HepG2 (cell line): ENCODE results near the gene NDUFB7. TPM values are rescaled to one million over a fixed set of nuclear protein-coding genes. Genes with fewer than 3 reads are reported as not detected.

Source experiments
- ATAD3A ChIP-seq: sonication (generic); formaldehyde crosslinking; IDR thresholded peaks from 2 replicates; pipeline ENCODE4 v1.4.0; 2020; ENCODE audit warnings: missing genetic modification reagents
- HNRNPLL ChIP-seq: fragments of 200-400 bp; formaldehyde crosslinking; IDR thresholded peaks from 2 replicates; pipeline ENCODE4 v1.6.1; 2017; ENCODE audit warnings: mild to moderate bottlenecking, low read depth, low read length; ENCODE audit not compliant: poor library complexity, severe bottlenecking
- MAFK ChIP-seq, 2 experiments: IDR thresholded peaks in 1 of 2; conservative IDR thresholded peaks in 1 of 2; 2 replicates each; pipeline ENCODE4 v1.6.1; 2011; ENCODE audit warnings: improper control_type of control experiment in 2 of 2, low read length in 2 of 2
- MXD4 ChIP-seq: IDR thresholded peaks from 2 replicates; pipeline ENCODE4 v1.6.1; 2016; ENCODE audit warnings: mild to moderate bottlenecking, missing biosample characterization, missing genetic modification reagents
- NFIC ChIP-seq: IDR thresholded peaks from 2 replicates; pipeline ENCODE4 v1.6.1; 2012; ENCODE audit warnings: mild to moderate bottlenecking, low read length, inconsistent platforms
- NFKB2 ChIP-seq: sonication (generic); formaldehyde crosslinking; IDR thresholded peaks from 2 replicates; pipeline ENCODE4 v1.4.0; 2020; ENCODE audit warnings: missing genetic modification reagents, borderline replicate concordance
- NFKBIZ ChIP-seq: IDR thresholded peaks from 2 replicates; pipeline ENCODE4 v1.6.1; 2018; ENCODE audit warnings: missing genetic modification reagents, missing compliant biosample characterization
- RBM22 ChIP-seq: fragments of 200-400 bp; formaldehyde crosslinking; optimal IDR thresholded peaks from 2 replicates; pipeline ENCODE3; 2017; ENCODE audit warnings: mild to moderate bottlenecking, low read length, moderate library complexity
- RFXAP ChIP-seq: sonication (generic); formaldehyde crosslinking; IDR thresholded peaks from 2 replicates; pipeline ENCODE4 v1.4.0; 2020; ENCODE audit warnings: missing genetic modification reagents, borderline replicate concordance
- SMAD3 ChIP-seq: sonication (generic); formaldehyde crosslinking; IDR thresholded peaks from 2 replicates; pipeline ENCODE4 v1.4.0; 2020; ENCODE audit warnings: missing genetic modification reagents
- ZNF776 ChIP-seq: sonication (generic); formaldehyde crosslinking; IDR thresholded peaks from 2 replicates; pipeline ENCODE4 v1.4.0; 2020; ENCODE audit warnings: mild to moderate bottlenecking, missing genetic modification reagents
- ZNF850 ChIP-seq: sonication (generic); formaldehyde crosslinking; conservative IDR thresholded peaks from 2 replicates; pipeline ENCODE4 v1.9.0; 2021; ENCODE audit warnings: mild to moderate bottlenecking, missing genetic modification reagents
- polyA plus RNA-seq, 8 experiments: library from polyadenylated mRNA; depleted of rRNA in 3 of 8; stranded (reverse) in 7 of 8; unstranded in 1 of 8; fragments of >200 nt; fragmentation: Illumina TruSeq in 4 of 8; extraction: Trizol in 4 of 8; gene quantifications; 2 replicates each; pipeline versions ENCODE4 v1.2.1 to v1.2.3, GENCODE V29; 2011 to 2016; ENCODE audit warnings: low read depth in 4 of 8, missing spikeins in 1 of 8, mixed read lengths in 1 of 8; ENCODE audit not compliant: insufficient read depth in 1 of 8
- total RNA-seq, 5 experiments: library from RNA; depleted of rRNA; stranded (reverse); fragments of >200 nt; fragmentation: Illumina TruSeq; extraction: Trizol; gene quantifications; 2 replicates each; pipeline ENCODE4 v1.2.3, GENCODE V29; 2016; ENCODE audit warnings: low read depth in 1 of 5
- TF ChIP-seq, protein P1 (sequence below): IDR thresholded peaks from 2 replicates; pipeline ENCODE4 v1.6.1; 2016; ENCODE audit warnings: low read depth, borderline replicate concordance
- TF ChIP-seq, protein P2 (sequence below): sonication (generic); formaldehyde crosslinking; IDR thresholded peaks from 2 replicates; pipeline ENCODE4 v1.5.0; 2020; ENCODE audit warnings: missing genetic modification reagents, mild to moderate bottlenecking, borderline replicate concordance
- TF ChIP-seq, protein P3 (sequence below): sonication (generic); formaldehyde crosslinking; IDR thresholded peaks from 2 replicates; pipeline ENCODE4 v1.4.0; 2020; ENCODE audit warnings: missing genetic modification reagents, mild to moderate bottlenecking, borderline replicate concordance
- TF ChIP-seq, protein P4 (sequence below): sonication (generic); formaldehyde crosslinking; IDR thresholded peaks from one replicate; pipeline ENCODE4 v1.5.1; 2020; ENCODE audit warnings: mild to moderate bottlenecking, missing genetic modification reagents; ENCODE audit errors: not compliant biosample characterization

NDUFB7 gene
- total and polyA plus RNA-seq, 2 of the 13 experiments (the other 11 are each of a cell fraction or from before 2014, with no cell fraction given), result 156 to 198 TPM

DNA sequence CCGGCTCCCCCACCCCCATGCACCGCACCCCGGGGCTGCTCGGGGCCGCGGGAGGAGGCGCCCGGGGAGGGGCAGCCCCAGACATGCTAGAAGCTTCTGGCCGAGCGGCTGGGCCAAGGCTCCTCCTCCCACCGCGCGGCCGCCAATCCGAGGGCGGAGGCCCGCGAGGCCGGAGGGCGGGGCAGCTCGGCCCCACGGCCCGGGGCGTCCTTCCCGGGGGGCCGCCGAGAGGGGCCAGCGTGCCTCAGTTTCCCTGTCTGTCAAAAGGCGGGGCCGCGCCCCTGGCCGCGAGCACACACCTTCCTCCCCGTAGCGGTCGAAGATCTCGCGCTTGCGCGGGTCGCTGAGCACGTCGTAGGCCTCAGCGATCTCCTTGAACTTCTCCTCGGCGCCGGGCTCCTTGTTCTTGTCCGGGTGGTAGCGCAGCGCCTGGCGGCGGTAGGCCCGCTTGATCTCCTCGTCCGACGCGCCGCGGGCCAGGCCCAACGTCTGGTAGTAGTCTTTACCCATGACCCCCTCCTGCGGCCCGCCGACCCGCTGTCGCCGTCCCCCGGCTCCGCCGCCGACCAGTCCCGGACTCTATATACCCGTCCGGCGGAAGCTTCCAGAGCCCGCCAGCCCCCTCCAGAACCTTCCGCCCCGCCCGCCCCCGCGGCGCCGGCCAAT, 53.9 kb downstream of the NDUFB7 start, which contains the start of gene DNAJB1 (continued):
- TF ChIP-seq HNRNPLL (no peak), RBM22 (peak; percentile 55), MXD4 (CRISPR knock-in tag) (peak; percentile 48; the same call in 1 of the 2 replicates), ZNF776 (CRISPR knock-in tag) (no peak; the same call in 1 of the 2 replicates), MAFK (conservative IDR thresholded peaks at IDR 0.05 in 1 of 2, IDR thresholded peaks at IDR 0.05 in 1 of 2; ENCODE audit: low read length in 2 of 2) (no peak), ZNF850 (CRISPR knock-in tag) (no peak), RFXAP (CRISPR knock-in tag) (no peak; the same call in none of the 2 replicates), SMAD3 (no peak; the same call in 1 of the 2 replicates), ATAD3A (CRISPR knock-in tag) (no peak), NFKBIZ (CRISPR knock-in tag) (peak; percentile 37), NFKB2 (CRISPR knock-in tag) (peak; percentile 50; the same call in 1 of the 2 replicates), NFIC (no peak)
- TF ChIP-seq, protein P1, sequence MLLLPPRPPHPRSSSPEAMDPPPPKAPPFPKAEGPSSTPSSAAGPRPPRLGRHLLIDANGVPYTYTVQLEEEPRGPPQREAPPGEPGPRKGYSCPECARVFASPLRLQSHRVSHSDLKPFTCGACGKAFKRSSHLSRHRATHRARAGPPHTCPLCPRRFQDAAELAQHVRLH, result no peak; the same call in 1 of the 2 replicates
- TF ChIP-seq, protein P2, sequence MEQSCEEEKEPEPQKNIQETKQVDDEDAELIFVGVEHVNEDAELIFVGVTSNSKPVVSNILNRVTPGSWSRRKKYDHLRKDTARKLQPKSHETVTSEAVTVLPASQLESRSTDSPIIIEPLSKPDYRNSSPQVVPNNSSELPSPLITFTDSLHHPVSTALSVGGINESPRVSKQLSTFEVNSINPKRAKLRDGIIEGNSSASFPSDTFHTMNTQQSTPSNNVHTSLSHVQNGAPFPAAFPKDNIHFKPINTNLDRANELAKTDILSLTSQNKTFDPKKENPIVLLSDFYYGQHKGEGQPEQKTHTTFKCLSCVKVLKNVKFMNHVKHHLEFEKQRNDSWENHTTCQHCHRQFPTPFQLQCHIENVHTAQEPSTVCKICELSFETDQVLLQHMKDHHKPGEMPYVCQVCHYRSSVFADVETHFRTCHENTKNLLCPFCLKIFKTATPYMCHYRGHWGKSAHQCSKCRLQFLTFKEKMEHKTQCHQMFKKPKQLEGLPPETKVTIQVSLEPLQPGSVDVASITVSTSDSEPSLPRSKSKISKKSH (CRISPR knock-in tag), result no peak
- TF ChIP-seq, protein P3, sequence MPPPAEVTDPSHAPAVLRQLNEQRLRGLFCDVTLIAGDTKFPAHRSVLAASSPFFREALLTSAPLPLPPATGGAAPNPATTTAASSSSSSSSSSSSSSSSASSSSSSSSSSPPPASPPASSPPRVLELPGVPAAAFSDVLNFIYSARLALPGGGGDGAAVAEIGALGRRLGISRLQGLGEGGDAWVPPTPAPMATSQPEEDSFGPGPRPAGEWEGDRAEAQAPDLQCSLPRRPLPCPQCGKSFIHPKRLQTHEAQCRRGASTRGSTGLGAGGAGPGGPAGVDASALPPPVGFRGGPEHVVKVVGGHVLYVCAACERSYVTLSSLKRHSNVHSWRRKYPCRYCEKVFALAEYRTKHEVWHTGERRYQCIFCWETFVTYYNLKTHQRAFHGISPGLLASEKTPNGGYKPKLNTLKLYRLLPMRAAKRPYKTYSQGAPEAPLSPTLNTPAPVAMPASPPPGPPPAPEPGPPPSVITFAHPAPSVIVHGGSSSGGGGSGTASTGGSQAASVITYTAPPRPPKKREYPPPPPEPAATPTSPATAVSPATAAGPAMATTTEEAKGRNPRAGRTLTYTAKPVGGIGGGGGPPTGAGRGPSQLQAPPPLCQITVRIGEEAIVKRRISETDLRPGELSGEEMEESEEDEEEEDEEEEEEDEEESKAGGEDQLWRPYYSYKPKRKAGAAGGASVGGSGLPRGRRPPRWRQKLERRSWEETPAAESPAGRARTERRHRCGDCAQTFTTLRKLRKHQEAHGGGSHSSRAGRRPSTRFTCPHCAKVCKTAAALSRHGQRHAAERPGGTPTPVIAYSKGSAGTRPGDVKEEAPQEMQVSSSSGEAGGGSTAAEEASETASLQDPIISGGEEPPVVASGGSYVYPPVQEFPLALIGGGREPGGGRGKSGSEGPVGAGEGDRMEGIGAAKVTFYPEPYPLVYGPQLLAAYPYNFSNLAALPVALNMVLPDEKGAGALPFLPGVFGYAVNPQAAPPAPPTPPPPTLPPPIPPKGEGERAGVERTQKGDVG, result no peak
- TF ChIP-seq, protein P4, sequence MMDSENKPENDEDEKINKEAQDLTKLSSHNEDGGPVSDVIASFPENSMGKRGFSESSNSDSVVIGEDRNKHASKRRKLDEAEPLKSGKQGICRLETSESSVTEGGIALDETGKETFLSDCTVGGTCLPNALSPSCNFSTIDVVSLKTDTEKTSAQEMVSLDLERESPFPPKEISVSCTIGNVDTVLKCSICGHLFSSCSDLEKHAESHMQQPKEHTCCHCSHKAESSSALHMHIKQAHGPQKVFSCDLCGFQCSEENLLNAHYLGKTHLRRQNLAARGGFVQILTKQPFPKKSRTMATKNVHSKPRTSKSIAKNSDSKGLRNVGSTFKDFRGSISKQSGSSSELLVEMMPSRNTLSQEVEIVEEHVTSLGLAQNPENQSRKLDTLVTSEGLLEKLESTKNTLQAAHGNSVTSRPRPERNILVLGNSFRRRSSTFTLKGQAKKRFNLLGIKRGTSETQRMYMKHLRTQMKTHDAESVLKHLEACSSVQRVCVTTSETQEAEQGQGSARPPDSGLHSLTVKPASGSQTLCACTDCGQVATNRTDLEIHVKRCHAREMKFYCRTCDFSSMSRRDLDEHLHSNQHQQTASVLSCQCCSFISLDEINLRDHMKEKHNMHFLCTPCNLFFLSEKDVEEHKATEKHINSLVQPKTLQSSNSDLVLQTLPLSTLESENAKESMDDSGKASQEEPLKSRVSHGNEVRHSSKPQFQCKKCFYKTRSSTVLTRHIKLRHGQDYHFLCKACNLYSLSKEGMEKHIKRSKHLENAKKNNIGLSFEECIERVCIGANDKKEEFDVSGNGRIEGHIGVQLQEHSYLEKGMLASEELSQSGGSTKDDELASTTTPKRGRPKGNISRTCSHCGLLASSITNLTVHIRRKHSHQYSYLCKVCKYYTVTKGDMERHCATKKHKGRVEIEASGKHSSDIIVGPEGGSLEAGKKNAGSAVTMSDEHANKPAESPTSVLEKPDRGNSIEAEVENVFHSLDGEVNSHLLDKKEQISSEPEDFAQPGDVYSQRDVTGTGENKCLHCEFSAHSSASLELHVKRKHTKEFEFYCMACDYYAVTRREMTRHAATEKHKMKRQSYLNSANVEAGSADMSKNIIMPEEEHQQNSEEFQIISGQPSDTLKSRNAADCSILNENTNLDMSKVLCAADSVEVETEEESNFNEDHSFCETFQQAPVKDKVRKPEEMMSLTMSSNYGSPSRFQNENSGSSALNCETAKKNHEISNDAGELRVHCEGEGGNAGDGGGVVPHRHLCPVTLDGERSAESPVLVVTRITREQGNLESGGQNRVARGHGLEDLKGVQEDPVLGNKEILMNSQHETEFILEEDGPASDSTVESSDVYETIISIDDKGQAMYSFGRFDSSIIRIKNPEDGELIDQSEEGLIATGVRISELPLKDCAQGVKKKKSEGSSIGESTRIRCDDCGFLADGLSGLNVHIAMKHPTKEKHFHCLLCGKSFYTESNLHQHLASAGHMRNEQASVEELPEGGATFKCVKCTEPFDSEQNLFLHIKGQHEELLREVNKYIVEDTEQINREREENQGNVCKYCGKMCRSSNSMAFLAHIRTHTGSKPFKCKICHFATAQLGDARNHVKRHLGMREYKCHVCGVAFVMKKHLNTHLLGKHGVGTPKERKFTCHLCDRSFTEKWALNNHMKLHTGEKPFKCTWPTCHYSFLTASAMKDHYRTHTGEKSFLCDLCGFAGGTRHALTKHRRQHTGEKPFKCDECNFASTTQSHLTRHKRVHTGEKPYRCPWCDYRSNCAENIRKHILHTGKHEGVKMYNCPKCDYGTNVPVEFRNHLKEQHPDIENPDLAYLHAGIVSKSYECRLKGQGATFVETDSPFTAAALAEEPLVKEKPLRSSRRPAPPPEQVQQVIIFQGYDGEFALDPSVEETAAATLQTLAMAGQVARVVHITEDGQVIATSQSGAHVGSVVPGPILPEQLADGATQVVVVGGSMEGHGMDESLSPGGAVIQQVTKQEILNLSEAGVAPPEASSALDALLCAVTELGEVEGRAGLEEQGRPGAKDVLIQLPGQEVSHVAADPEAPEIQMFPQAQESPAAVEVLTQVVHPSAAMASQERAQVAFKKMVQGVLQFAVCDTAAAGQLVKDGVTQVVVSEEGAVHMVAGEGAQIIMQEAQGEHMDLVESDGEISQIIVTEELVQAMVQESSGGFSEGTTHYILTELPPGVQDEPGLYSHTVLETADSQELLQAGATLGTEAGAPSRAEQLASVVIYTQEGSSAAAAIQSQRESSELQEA (CRISPR knock-in tag), result no peak
